Hypothalamus (tissue), 51 donors: ENCODE data around the gene TAL1.
A peak's percentile ranks its signal among the peaks of the same experiment; 100 is the strongest.
"Not testable (repeated sequence)": the region's sequence is repeated elsewhere in the genome, so short reads cannot be mapped to it uniquely, and the experiment has no call there.

Source experiments
- DNase-seq, 51 donors: peaks; one replicate each; lab custom pipeline; 2025; lab: John Stamatoyannopoulos, UW

The TAL1 gene

GRCh38 chr1:47213230-47213963 is 18.6 kb downstream of the TAL1 start:
- no peak for DNase-seq

- no peak for DNase-seq
These were observed 19.3 kb downstream of the TAL1 start for GRCh38 chr1:47212636-47213229.

- peak in 7 of 51 donors; percentile 7 to 20 (median 13) for DNase-seq
These were observed 20.2 kb downstream of the TAL1 start for GRCh38 chr1:47211796-47212269.

GRCh38 chr1:47210666-47211065 is 21.4 kb downstream of the TAL1 start:
- DNase-seq, result no peak

DNA sequence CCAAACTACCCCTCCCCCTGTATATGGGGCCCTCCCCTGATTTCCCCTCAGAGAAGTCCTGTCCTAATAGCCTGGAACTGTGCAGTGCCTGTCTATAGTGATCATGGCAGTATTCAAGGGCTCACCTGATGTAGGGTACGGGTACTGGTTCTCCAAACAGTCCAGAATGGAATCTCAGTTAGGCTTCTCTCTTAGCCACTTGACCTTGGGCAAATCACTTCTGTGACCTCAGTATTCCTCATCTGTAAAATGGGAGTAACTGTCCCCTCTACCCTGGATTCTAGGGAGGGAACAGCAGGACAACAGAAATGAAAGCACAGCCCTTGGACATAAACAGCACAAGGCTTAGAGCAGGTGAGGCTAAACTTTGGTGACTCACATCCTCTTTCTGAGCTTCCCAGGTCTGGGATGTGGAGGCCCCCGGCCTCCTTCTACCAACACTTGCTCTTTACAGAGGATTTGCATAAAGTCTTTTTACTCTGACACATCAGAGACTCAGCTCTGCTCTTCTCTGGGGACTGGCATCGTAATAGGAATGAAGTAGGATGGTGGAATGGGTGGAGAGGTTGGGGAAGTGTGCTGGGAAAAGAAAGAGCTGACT is 22.2 kb downstream of the TAL1 start:
- DNase-seq, result no peak

DNA sequence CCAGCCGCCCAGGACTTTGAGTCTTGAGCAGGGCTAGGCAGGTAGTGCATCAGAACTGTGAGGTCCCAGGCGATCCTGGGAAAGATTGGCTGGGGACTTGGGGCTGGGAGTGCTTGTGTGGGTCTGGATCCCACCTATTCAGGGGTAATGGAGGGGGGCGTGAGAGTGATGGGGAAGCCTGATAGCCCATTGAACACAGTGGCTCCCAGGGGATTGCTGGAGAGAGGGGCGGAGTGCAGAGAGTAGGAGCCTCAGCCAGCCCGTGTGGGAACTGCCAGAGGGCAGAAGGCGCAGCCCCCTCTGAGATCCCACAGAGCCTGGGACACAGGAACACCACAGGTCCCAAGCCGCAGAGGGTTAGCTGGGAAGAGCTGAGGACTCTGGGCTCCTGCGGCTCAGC is 22.9 kb downstream of the TAL1 start:
- no peak for DNase-seq

DNA sequence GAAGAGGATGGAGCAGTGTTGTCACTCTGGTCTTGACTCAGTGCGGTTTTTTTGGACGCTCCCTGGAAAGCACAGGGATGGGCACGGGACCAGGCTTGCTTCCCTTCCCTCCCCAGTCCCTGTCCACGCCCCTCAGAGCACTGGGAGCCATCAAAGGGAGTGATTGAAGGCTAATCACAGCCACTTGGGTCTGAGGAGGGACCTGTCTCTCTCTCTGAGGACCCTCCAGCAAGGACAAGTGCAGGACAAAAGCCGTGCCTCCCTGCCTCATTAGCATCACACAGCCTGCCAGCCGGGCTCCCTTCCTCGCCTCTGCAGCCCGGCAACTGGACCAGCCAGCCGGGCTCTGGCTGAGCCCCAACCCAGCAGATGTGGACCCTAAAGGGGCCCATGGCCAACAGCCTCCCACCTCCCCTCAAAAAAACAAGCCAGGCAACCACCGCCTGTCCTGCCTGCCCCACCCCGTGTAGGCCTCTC is 23.6 kb downstream of the TAL1 start:
- no peak for DNase-seq

DNA sequence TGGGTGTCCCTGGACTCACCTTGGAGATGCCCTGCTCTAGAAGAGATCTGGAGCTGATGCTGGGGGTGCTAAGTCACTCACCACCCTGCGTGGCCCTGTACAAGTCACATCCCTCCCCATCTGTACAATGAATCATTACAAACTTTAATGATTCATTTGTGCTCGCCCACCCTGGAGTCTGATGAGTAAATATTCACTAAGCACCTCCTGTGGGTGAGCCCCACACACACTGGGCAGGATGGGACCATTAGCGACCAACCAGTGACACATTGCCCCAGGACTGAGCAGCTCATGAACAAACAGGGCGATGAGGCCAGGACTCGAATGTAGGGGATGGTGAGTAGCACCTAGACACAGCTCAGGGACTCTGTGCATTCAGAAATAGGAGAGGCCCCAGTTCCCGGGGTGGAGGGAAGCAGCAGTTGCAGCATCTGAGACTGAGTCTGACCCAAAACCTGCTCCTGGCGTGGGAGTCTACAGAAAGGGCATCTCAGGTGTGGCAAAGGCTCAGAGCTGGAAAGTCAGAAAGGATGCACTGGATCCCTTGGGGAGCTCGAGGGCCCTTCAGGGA is 24.1 kb downstream of the TAL1 start:
- peak in 1 of 51 donors; percentile 13 for DNase-seq

DNA sequence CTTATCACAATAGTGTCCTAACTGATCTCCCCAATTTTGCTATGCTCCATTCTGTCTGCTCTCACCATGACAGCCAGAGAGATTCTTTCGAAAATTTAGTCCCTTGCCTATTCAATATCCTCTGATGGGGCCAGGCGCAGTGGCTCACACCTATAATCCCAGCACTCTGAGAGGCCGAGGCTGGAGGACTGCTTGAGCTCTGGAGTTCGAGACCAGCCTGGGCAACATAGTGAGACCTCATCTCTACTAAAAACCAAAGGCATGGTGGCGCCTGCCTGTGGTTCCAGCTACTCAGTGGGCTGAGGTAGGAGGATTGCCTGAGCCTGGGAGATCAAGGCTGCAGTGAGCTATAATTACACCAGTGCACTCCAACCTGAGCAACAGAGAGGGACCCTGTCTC is 26.1 kb downstream of the TAL1 start:
- no peak for DNase-seq

DNA sequence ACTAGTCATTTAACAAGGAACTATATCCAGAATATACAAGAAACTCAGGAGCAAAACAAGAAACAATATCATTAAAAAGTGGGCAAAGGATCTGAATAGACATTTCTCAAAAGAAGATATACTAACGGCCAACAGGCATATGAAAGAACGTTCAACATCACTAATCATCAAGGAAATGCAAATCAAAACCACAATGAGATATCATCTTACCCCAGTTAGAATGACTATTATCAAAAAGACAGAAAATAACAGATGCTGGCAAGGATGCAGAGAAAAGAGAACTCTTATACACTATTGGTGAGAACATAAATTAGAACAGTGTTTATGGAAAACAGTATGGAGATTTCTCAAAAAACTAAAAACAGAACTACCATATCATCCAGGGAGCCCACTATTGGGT is 28.5 kb downstream of the TAL1 start:
- DNase-seq, result not testable (repeated sequence)

GRCh38 chr1:47201179-47201578 is 30.8 kb downstream of the TAL1 start:
- no peak for DNase-seq

DNA sequence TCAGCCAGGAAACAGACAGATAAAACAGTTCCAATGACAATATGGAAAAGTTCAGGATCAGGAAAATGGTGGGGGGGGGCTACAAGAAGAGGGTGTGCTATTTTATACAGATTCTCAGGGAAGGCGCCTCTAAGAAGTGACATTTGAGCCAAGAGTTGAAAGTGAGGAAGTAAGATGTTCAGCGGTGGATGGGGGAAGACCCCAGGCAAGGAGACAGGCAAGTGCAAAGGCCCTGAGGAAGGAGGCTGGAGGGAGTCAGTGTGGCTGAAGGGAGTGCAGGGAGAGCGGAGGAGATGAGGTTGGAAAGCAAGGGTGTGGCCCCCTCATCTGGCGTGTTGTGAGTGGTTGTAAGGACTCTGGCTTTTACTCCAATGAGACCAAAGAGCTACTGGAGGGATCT is 33.8 kb downstream of the TAL1 start:
- DNase-seq, result no peak

- peak in 2 of 51 donors; percentile 5 to 12 for DNase-seq
These were observed 35.4 kb downstream of the TAL1 start for GRCh38 chr1:47196622-47197021.

DNA sequence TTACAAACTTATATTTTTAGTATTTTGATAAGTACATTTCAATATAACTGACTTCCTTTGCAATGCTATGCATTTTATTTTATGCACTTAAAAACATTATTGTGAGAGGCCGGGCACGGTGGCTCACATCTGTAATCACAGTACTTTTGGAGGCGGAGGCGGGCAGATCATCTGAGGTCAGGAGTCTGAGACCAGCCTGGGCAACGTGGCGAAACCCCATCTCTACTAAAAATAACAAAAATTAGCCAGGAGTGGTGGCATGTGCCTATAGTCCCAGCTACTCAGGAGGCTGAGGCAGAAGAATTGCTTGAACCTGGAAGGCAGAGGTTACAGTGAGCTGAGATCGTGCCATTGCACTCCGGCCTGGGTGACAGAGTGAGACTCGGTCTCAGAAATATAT is 36.0 kb downstream of the TAL1 start:
- DNase-seq, result not testable (repeated sequence)

DNA sequence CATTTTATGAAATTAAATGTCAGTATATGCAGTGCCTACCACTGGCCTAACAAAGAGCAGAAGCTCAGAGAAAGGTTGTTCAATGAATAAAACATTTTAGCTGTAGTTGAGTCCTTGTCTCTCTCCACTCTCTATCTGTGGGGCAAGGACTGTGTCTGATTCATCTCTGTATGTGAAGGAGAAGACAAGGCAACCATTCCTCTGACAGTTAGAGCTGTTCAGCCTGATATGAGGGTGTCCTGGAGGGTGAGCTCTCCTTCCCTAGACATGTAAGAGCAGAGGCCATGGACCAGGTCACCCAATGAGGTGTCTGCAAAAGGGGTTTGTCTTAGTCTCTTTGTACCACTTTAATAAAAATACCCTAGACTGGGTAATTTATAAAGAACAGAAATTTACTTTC is 37.7 kb downstream of the TAL1 start:
- DNase-seq, result no peak

DNA sequence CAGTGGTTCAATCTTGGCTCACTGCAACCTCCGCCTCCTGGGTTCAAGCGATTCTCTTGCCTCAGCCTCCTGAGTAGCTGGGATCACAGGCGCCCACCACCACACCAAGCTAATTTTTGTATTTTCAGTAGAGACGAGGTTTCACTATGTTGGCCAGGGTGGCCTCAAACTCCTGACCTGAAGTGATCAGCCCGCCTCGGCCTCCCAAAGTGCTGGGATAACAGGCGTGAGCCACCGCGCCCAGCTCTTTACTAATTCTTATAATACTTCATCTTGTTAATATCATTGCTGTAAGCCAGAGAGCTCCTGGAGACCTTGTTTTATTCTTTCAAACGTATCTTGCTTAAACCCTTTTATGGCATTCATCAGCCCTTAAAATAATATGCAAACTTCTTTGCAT is 38.5 kb downstream of the TAL1 start:
- not testable (repeated sequence) for DNase-seq

DNA sequence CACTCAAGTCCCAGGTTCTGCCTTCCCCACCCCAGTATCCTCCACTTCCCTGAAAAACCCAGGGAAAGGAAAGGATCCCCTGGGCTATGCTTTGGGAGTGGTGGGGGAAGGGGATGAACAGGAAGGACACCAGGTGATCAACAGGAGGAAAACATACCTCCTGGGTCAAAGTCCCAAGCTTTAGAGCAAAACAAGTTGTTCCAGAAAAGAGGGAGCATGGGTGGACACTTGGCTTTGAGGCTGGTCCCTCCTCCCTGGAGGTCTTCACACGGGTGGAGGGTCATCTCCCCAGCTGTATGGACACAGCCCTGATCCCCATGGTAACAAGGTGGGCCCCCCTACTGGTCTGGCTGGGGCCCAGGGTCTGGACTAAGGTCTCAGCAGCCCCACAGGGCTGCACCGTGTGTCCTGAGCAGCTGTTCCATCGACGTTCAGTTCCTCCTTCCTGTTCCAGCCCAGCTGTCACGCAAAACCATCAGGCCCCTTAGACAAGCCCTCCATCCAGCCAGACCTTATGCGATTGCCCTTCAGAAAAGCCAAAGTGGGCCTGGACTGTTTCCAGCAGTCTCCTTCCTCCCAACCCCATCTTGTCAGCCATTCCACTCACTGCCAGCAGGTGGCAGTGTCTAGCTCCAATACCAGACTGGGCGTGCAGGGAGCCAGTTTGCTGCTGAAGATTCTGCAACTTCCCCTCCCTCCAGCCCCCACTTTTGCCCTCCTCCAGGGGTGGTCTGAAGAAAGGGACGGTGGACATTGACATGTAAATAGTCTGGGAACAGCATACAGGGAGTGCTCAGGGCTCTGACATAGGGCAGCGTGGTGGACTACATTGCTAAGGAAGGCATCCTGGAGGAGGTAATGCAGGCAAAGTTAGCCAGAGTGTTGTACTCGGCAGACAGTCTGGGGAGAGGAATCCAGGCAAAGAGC is 39.3 kb downstream of the TAL1 start:
- DNase-seq, result peak in 44 of 51 donors; percentile 11 to 74 (median 40)

- DNase-seq, result no peak
These were observed 40.0 kb downstream of the TAL1 start for GRCh38 chr1:47191940-47192457.

DNA sequence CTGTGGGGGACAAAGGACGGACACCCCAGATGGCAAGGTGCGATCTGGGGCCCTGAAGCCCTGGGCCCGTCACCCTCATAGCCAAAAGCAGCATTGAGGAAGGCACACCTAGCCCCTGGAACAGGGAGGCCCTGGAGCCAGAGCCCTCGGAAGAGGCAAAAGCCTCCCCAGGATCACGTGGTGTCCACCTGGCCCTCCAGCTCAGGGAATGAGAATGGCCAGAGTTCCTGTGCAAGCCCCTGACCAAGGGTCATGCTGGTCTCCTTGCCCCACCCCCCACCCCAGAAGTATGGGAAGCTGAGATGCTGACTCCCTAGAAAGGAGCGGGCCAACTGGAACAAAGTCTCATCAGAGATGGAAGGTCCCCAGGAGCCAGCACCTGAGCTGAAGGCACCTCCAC is 41.2 kb downstream of the TAL1 start:
- no peak for DNase-seq

DNA sequence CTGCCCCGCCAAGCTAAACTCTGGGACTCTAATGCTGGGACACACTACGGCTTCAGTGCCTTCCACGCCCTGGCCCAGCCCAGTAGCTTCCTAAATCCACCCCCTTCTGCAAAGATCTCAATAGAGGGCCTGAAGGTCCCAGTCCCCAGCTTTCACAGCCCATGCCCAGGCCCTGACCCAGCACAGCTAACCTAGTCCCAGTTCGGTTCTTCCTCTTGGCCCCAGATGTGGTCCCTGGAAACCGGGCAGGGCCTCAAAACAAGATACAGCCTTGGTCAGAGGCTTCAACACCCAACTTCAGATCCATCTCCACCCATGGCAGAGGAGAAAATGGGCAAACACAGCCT is 41.5 kb downstream of the TAL1 start:
- no peak for DNase-seq
